AG09319 (cell line): ENCODE results near the gene TP53BP1.
"Not testable (repeated sequence)": the region's sequence is repeated elsewhere in the genome, so short reads cannot be mapped to it uniquely, and the experiment has no call there.

Experiments used
- DNase-seq: peaks from one replicate; pipeline ENCODE4 v3.0.0-alpha.2; 2010; ENCODE audit warnings: low read depth; ENCODE audit errors: extremely low read depth
- CTCF ChIP-seq: IDR thresholded peaks from 2 replicates; pipeline ENCODE4 v1.5.1; 2011; ENCODE audit warnings: low read depth, mild to moderate bottlenecking, inconsistent platforms, low read length, moderate library complexity

The TP53BP1 gene

GRCh38 chr15:43404130-43404529 is 88.8 kb downstream of the TP53BP1 start:
- no peak for TF ChIP-seq CTCF
- DNase-seq: no peak

GRCh38 chr15:43403616-43404015 is 89.3 kb downstream of the TP53BP1 start:
- no peak for TF ChIP-seq CTCF
- no peak for DNase-seq

GRCh38 chr15:43402255-43402654 is 90.7 kb downstream of the TP53BP1 start:
- TF ChIP-seq CTCF: no peak
- DNase-seq: no peak

GRCh38 chr15:43393592-43393991 is 99.4 kb downstream of the TP53BP1 start:
- not testable (repeated sequence) for DNase-seq

GRCh38 chr15:43390723-43391122 is 102.2 kb downstream of the TP53BP1 start:
- TF ChIP-seq CTCF: no peak
- no peak for DNase-seq

GRCh38 chr15:43383070-43383469 is 109.9 kb downstream of the TP53BP1 start:
- TF ChIP-seq CTCF: no peak
- no peak for DNase-seq

GRCh38 chr15:43382310-43382709 is 110.6 kb downstream of the TP53BP1 start:
- DNase-seq: no peak
- TF ChIP-seq CTCF: no peak

- TF ChIP-seq CTCF: no peak
These were observed 114.4 kb downstream of the TP53BP1 start for GRCh38 chr15:43378601-43379000.

More at GRCh38 chr15:43378601-43379000, 114.4 kb downstream of the TP53BP1 start:
- DNase-seq: no peak
